Measurements from ENCODE around the gene ACOT7.

- no peak for TF ChIP-seq CTCF (IDR thresholded peaks at IDR 0.05)
- no peak for TF ChIP-seq EZH2 (IDR thresholded peaks at IDR 0.05; ENCODE audit: borderline replicate concordance, insufficient read depth, low read depth, low read length, poor library complexity, severe bottlenecking)
These were observed 112.7 kb downstream of the ACOT7 start for GRCh38 chr1:6280761-6281451.
